ENCODE measurements around the gene TRIM15. TPM values are rescaled to one million over a fixed set of nuclear protein-coding genes. Genes with fewer than 3 reads are reported as not detected.
"Not testable (repeated sequence)": the region's sequence is repeated elsewhere in the genome, so short reads cannot be mapped to it uniquely, and the experiment has no call there.

The TRIM15 gene
- total RNA-seq, result not detected
- long read RNA-seq, result 0 reads

DNA sequence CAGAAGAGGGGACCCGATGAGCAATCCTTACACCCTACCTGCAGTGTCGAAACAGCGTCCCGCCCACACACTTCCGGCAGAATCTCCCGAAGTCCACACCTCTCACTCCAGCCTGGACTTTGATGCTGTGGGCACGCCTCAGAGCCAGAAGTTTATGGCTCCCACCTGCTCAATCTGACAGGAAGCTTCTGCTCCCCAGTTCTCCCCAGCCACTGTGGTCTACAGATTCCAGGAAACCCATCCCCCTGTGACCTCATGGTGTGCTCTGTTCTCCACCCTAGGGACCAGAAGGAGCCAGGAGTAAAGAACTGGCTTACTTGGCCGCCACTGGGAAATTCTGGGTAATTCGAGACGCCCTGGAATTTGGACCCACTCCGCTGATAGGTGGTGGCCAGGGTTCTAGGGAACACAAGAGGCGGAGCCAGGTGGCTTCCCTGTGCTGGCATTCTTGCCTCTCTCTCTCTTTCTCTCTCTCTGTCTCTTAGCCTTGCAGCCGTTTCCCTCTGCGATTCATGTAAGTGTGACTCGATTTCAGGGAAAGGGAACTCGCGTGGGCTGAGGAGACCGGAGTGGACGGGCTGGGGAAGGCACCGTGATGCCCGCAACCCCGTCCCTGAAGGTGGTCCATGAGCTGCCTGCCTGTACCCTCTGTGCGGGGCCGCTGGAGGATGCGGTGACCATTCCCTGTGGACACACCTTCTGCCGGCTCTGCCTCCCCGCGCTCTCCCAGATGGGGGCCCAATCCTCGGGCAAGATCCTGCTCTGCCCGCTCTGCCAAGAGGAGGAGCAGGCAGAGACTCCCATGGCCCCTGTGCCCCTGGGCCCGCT is at the start of gene TRIM15:
Gene TRIM15 (plus strand): TSS at position 457 of the 828 bp plus-strand sequence. CDS start 139 bp downstream, at position 596.
- peak; percentile 38 for ATAC-seq (ENCODE audit: poor library complexity)
- DNase-seq, result no peak
- intact Hi-C loops (cut with DNase I), result no loop called here

- DNase-seq (no peak), ATAC-seq (ENCODE audit: poor library complexity) (no peak)
- intact Hi-C loops (cut with DNase I), result no loop called here
These were observed 49.5 kb upstream of the TRIM15 start for GRCh38 chr6:30113841-30114240.

- no peak for ATAC-seq (ENCODE audit: poor library complexity)
- intact Hi-C loops (cut with DNase I), result no loop called here
- no peak for DNase-seq
These were observed 46.6 kb upstream of the TRIM15 start for GRCh38 chr6:30116724-30117123.

GRCh38 chr6:30118691-30119090 is 44.7 kb upstream of the TRIM15 start:
- ATAC-seq (ENCODE audit: poor library complexity); DNase-seq; intact Hi-C loops (cut with DNase I): not testable (repeated sequence)

- DNase-seq (no peak), ATAC-seq (ENCODE audit: poor library complexity) (no peak)
- intact Hi-C loops (cut with DNase I), result no loop called here
These were observed 41.6 kb upstream of the TRIM15 start for GRCh38 chr6:30121446-30122366.

- DNase-seq (no peak), ATAC-seq (ENCODE audit: poor library complexity) (no peak)
- intact Hi-C loops (cut with DNase I), result no loop called here
These were observed 40.8 kb upstream of the TRIM15 start for GRCh38 chr6:30122515-30122914.

- no peak for ATAC-seq (ENCODE audit: poor library complexity)
- intact Hi-C loops (cut with DNase I), result no loop called here
- no peak for DNase-seq
These were observed 35.9 kb upstream of the TRIM15 start for GRCh38 chr6:30127238-30128093.

GRCh38 chr6:30129265-30130178 is 33.8 kb upstream of the TRIM15 start:
- intact Hi-C loops (cut with DNase I), result loop anchor here (2.0 to 10.0 kb wide), 2 partner anchors 27 to 275 kb away; no protein-coding TSS in a partner anchor
- no peak for ATAC-seq (ENCODE audit: poor library complexity)
- DNase-seq, result no peak

DNA sequence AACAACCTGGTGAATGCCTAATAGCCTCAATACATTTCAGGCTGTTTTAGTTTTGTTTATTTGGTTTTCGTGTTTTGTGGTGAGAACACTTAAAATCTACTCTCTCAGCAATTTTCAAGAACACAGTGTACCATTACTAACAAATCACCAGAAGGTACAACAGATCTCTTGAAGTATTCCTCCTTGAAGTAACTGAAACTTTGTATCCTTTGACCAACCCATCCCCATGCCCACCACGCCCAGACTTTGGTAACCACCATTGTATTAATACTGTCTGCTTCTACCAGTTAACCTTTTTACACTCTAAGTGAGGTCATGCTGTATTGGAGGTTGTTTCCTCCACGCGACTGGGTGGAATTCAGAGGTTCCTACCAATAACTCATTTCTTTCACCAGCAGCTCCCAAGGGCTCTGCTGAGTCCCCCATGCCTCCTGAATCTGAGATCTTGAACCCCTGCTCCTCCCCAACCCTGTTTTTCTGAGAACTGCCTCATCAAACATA is 33.1 kb upstream of the TRIM15 start:
- DNase-seq (no peak), ATAC-seq (ENCODE audit: poor library complexity) (no peak)
- intact Hi-C loops (cut with DNase I), result loop anchor here (2.0 to 10.0 kb wide), 2 partner anchors 27 to 275 kb away; no protein-coding TSS in a partner anchor

- ATAC-seq (ENCODE audit: poor library complexity) (peak; percentile 94), DNase-seq (peak; percentile 41)
- intact Hi-C loops (cut with DNase I), result loop anchor here (2.0 to 10.0 kb wide), 2 partner anchors 28 to 276 kb away; no protein-coding TSS in a partner anchor
These were observed 32.2 kb upstream of the TRIM15 start for GRCh38 chr6:30130887-30131862.

GRCh38 chr6:30131947-30132497 is 31.3 kb upstream of the TRIM15 start:
- DNase-seq, result no peak
- no peak for ATAC-seq (ENCODE audit: poor library complexity)
- intact Hi-C loops (cut with DNase I), result loop anchor here (2.0 to 10.0 kb wide), 2 partner anchors 29 to 277 kb away; no protein-coding TSS in a partner anchor

DNA sequence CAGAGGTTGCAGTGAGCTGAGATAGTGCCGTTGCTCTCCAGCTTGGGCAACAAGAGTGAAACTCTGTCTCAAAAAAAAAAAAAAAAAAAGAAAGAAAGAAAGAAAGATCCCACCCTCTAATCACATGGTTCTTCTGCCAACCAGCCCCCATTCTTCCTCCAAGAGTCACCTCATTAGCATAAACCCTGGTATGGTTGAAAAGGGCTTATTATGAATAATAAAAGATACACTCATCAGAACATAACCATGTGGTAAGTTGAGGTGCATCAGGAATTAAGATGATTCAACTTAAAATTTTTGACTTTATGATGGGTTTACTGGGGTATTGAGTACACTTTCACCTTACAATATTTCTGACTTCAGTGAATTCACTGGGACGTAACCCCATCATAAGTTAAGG is 28.2 kb upstream of the TRIM15 start:
- intact Hi-C loops (cut with DNase I), result loop anchor here (10.0 kb wide), 1 partner anchor 280 kb away; no protein-coding TSS in a partner anchor
- ATAC-seq (ENCODE audit: poor library complexity), result no peak
- DNase-seq, result no peak

DNA sequence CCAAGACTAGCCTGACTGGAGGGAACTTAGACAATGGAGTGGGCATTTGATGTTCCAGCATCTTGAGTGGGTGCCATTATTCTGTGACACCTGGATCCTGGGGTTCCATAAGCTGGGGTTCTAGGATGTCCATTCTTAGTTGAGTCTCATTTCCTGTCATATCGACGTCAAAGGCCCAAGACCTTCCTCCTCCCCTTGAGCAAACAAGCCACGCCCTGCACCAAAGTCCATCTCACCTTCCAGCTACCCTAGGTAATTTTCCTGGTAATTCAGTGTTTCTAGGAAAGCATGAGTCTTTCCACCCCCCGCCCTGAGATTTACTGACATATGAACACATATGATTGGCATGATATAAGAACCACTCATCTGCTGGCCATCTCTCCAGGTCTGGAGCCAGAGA is 27.6 kb upstream of the TRIM15 start, which contains the start of gene TRIM40:
Gene TRIM40 (plus strand): TSS at position 384 of the 400 bp plus-strand sequence. CDS start 897 bp downstream, outside the sequence.
- no peak for ATAC-seq (ENCODE audit: poor library complexity)
- intact Hi-C loops (cut with DNase I), result loop anchor here (10.0 kb wide), 1 partner anchor 281 kb away; no protein-coding TSS in a partner anchor
- no peak for DNase-seq

DNA sequence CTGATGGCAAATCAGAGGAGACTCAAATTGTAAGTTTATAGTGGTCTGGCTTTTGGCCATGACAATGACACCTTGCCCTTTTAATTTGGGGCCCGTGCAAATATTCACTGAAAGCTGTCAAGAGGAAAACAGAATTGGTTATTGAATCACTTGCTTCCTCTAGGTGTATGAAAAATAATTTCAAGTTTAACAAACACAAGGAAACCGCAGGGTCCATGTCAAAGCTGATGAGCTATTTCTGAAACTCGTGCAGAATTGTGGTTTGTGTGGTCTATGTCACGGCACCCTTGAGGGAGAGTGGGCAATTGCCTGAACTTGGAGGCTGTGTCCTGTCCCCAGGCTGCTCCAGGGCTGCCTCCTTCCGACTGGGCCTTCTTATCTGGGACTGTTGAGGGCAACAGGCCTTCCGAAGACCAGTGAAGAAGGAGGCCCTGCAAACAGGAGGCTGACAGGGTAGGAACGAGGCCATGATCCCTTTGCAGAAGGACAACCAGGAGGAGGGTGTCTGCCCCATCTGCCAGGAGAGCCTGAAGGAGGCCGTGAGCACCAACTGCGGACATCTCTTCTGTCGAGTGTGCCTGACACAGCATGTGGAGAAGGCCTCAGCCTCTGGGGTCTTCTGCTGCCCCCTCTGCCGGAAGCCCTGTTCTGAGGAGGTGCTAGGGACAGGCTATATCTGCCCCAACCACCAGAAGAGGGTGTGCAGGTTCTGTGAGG is 26.6 kb upstream of the TRIM15 start:
- intact Hi-C loops (cut with DNase I), result loop anchor here (10.0 kb wide), 1 partner anchor 282 kb away; no protein-coding TSS in a partner anchor
- DNase-seq, result no peak
- ATAC-seq (ENCODE audit: poor library complexity), result no peak

- DNase-seq; intact Hi-C loops (cut with DNase I); ATAC-seq (ENCODE audit: poor library complexity): not testable (repeated sequence)
These were observed 23.1 kb upstream of the TRIM15 start for GRCh38 chr6:30140240-30140639.
